T-helper 1 cell treated with Interleukin-12 subunit alpha and Interleukin-12 subunit beta and Interleukin-4 antibody, amounts not matched to agents 30 μg/mL and 1 μg/mL, for 36 hours (primary cell): Measurements from ENCODE around the gene SUMO4.

ENCODE experiments used
- H3K27ac Mint-ChIP-seq: one replicate; pipeline ENCODE4 v1.8.0; 2021; ENCODE audit warnings: mild to moderate bottlenecking, mixed read lengths
- H3K27me3 Mint-ChIP-seq: one replicate; pipeline ENCODE4 v1.8.0; 2021; ENCODE audit warnings: low read depth, mixed read lengths
- H3K36me3 Mint-ChIP-seq: one replicate; pipeline ENCODE4 v1.8.0; 2021; ENCODE audit warnings: low read depth, mixed read lengths
- H3K4me1 Mint-ChIP-seq: one replicate; pipeline ENCODE4 v1.8.0; 2021; ENCODE audit warnings: low read depth, mixed read lengths
- H3K4me3 Mint-ChIP-seq: one replicate; pipeline ENCODE4 v1.8.0; 2021; ENCODE audit warnings: mild to moderate bottlenecking, moderate library complexity, mixed read lengths
- H3K9me3 Mint-ChIP-seq: one replicate; pipeline ENCODE4 v1.8.0; 2021; ENCODE audit warnings: mixed read lengths

Gene SUMO4

DNA sequence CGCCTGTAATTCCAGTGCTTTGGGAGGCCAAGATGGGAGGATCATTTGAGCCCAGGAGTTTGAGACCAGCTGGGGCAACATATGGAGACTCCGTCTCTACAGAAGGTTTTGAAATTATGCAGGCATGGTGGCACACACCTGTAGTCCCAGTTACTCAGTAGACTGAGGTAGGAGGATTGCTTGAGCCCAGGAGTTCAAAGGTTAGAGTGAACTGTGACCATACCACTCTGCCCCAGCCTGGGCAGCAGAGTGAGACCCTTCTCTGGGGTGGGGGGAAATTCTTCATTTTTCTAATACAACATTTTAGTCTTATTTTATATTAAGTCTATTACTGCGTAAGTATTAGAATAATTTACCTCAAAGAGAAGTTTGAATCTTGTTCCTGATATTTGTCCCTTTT, 20.1 kb upstream of the SUMO4 start:
- H3K9me3 Mint-ChIP-seq: no peaks in the 10 kb centered on the region
- H3K4me3 Mint-ChIP-seq: no peak overlapping the region
- H3K27ac Mint-ChIP-seq: peak overlapping the region; percentile 42
- H3K4me1 Mint-ChIP-seq: peaks cover 52% of the 10 kb centered on the region
- H3K36me3 Mint-ChIP-seq: peaks cover 78% of the 10 kb centered on the region
- no peaks in the 10 kb centered on the region for H3K27me3 Mint-ChIP-seq

DNA sequence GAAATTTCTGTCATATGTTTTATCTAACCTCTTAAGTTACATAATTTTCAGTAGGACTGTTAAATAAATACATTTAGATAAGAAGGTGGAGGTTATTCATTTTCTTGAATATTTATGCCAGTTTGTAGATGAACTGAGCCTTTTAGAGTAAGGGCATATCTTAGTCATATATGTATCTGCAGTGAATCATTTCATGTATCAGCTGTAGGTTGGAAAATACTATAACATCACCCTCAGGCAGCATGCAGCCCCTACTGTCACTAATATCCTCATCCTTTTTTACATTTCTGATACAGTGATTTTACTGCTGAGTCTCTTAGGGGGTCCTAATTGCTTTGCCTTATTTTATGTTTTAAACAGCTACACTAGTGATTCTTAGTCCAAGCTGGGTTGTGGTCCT, 19.5 kb upstream of the SUMO4 start:
- no peaks in the 10 kb centered on the region for H3K27me3 Mint-ChIP-seq
- no peak overlapping the region for H3K27ac Mint-ChIP-seq
- H3K9me3 Mint-ChIP-seq: no peaks in the 10 kb centered on the region
- no peak overlapping the region for H3K4me3 Mint-ChIP-seq
- peaks cover 47% of the 10 kb centered on the region for H3K4me1 Mint-ChIP-seq
- peaks cover 78% of the 10 kb centered on the region for H3K36me3 Mint-ChIP-seq

DNA sequence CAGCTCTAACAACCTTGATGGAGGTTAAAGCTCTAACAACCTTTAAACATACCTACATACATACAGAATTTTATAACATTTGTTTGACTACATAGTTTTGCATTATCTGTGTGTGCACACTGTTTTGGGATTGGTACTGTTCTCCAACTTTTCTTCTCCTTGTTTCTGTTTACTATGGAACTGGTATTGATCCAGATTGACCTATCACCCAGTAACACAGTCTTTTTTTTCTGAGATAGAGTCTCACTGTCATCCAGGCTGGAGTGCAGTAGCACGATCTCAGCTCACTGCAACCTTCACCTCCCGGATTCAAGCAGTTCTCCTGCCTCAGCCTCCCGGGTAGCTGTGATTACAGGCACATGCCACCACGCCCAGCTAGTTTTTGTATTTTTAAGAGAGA, 16.7 kb upstream of the SUMO4 start:
- peaks cover 87% of the 10 kb centered on the region for H3K36me3 Mint-ChIP-seq
- H3K27me3 Mint-ChIP-seq: no peaks in the 10 kb centered on the region
- H3K4me1 Mint-ChIP-seq: peaks cover 50% of the 10 kb centered on the region
- peaks cover 9% of the 10 kb centered on the region for H3K9me3 Mint-ChIP-seq
- peak overlapping the region; percentile 37 for H3K27ac Mint-ChIP-seq
- no peak overlapping the region for H3K4me3 Mint-ChIP-seq

DNA sequence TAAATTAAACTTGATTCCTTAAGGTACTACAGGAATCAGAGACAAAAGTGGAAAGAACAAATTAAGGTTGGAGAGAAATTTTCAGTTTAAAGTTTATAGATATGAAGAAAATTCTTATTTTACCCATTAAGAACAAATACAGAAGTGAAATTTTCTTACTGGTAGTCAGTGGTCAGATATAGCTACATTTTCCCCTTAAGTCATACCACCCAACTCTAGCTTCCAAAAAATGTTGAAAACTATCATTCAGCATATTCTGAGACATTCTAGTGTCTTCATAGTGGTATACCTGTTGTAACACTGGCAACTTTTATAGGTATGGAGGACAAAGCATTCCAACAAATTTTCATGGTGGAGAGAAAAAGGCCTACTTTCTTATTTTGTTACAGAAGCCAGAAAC, 15.6 kb upstream of the SUMO4 start:
- peaks cover 9% of the 10 kb centered on the region for H3K9me3 Mint-ChIP-seq
- H3K27me3 Mint-ChIP-seq: no peaks in the 10 kb centered on the region
- H3K27ac Mint-ChIP-seq: no peak overlapping the region
- no peak overlapping the region for H3K4me3 Mint-ChIP-seq
- H3K4me1 Mint-ChIP-seq: peaks cover 40% of the 10 kb centered on the region
- H3K36me3 Mint-ChIP-seq: peaks cover 80% of the 10 kb centered on the region

DNA sequence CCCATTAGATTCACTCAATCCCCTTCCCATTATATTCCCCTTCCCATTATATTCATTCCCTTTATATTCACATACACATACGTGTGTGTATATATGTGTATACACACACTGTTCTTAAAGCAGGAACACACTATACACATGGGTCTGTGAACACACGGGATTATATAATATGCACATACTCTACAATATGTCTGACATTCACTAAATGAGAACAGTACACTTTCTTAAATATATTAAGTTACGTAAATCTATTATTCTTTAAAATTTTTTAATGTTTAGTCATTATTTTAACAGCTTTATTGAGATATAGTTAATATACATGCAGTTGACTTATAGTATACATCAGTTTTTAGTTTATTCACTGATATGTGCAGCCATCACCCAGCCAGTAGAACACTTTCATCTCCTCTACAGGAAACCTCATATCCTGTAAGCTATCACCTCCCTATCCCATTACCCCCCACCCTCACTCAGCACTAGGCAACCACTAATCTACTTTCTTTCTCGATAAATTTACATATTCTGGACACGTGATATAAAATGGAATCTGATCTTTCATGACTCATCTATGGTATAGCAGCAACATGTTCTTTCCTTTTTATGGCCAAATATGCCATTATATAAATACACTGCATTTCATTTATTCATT, 13.9 kb upstream of the SUMO4 start:
- peak overlapping the region; percentile 1 for H3K4me3 Mint-ChIP-seq
- H3K36me3 Mint-ChIP-seq: peaks cover 77% of the 10 kb centered on the region
- no peaks in the 10 kb centered on the region for H3K27me3 Mint-ChIP-seq
- H3K4me1 Mint-ChIP-seq: peaks cover 40% of the 10 kb centered on the region
- peak overlapping the region; percentile 64 for H3K27ac Mint-ChIP-seq
- H3K9me3 Mint-ChIP-seq: peaks cover 9% of the 10 kb centered on the region

DNA sequence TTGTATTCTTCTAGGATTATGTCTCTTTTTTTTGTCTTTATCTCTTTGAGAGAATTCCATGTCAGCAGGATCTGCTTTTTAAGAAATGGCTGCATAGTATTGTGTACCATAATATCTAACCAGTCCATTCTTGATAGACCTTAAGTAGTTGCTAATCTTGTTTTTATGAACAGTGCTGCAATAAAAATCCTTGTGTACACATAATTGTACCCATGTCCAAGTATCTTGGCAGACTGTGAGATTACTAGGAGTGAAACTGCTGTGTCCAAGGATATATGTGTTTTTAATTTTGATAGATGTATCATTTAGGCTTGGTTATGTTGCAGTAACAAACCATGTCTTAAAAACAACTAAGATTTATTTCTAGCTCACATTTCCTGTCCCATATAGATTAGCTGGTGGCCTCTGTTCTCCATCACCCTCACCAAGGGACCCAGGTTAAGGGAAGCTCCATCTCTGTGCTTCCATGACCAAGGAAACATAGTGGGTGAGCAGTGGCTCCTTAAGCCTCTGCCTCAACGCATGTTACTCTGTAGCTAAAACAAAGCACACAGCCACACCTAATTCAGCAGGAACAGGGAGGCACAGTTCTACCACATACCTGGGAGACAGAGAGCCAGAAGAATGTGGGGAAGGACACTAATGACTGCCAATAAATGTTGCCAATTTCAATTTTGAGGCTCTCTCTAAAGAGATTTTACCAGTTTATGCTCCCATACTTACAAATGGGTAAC, 12.1 kb upstream of the SUMO4 start:
- no peaks in the 10 kb centered on the region for H3K27me3 Mint-ChIP-seq
- H3K36me3 Mint-ChIP-seq: peaks cover 75% of the 10 kb centered on the region
- H3K4me3 Mint-ChIP-seq: no peak overlapping the region
- H3K27ac Mint-ChIP-seq: peak overlapping the region; percentile 55
- peaks cover 9% of the 10 kb centered on the region for H3K9me3 Mint-ChIP-seq
- peaks cover 49% of the 10 kb centered on the region for H3K4me1 Mint-ChIP-seq

DNA sequence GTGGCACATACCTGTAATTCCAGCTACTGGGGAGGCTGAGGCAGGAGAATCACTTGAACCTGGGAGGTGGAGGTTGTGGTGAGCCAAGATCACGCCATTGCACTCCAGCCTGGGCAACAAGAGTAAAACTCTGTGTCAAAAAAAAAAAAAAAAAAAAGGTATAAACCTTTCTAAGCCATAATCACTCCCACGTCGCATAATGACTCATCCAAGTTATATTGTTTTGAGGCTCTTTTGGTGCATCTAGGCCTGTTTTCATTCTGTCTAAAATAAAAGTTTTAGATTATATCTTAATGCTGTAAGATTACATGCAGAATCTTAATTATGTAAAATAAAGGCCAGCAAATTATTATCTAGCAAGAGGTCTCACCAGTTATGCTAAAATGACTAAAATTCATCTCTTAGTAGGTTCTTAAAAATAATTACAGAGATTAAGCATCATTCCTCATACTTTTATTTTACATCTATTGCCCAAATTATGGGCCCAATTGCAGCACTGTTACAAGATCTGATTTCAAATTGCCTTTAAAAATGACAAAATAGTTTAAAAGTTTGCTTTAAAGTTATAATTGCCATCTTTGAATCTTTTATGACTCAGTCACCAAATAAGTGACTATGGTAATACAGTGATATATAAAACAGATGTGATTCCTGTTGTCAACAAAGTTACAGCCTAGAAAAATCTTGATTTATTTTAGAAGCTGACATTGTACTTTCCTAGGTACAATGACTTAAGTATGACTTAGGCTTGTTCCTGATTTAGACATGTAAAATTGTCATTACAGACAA, 10.4 kb upstream of the SUMO4 start:
- no peak overlapping the region for H3K4me3 Mint-ChIP-seq
- peaks cover 71% of the 10 kb centered on the region for H3K36me3 Mint-ChIP-seq
- peaks cover 55% of the 10 kb centered on the region for H3K4me1 Mint-ChIP-seq
- H3K27ac Mint-ChIP-seq: peak overlapping the region; percentile 22
- no peaks in the 10 kb centered on the region for H3K27me3 Mint-ChIP-seq
- H3K9me3 Mint-ChIP-seq: peaks cover 9% of the 10 kb centered on the region

DNA sequence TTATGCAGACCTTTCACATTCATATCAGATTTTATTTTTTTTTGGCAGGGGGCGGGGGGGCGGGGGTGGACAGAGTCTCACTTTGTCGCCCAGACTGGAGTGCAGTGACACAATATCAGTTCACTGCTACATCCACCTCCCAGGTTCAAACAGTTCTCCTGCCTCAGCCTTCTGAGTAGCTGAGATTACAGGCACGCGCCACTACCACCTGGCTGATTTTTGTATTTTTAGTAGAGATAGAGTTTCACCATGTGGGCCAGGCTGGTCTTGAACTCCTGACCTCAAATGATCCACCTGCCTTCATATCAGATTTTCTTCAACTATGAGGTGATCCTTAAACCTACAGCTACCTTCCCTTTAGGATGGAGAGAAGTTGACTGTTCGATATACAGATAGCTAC, 8.0 kb upstream of the SUMO4 start:
- peaks cover 59% of the 10 kb centered on the region for H3K4me1 Mint-ChIP-seq

DNA sequence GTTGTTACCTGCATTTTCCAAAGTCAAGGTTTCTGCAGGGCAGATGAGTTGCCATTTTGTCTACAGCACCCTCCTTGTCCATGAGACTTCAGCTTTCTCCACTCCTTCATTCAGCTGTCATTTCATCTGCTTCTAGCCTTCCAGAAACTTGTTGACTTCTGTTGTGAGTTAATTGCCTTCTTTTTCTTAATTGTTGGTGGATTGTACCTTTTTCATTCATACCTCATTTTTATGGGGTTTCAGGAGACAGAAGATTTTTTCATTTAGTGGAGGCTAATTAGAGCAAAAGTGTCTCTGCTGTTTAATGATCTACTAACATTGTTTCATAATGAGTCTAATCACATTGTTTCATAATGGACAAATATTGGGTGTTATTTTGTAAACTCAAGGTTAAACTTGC, 7.5 kb upstream of the SUMO4 start:
- Mint-ChIP-seq H3K36me3 (peaks cover 68% of the 10 kb centered on the region), H3K4me3 (peak overlapping the region; percentile 3), H3K4me1 (peaks cover 59% of the 10 kb centered on the region)

More for the DNA sequence above, 8.0 kb upstream of the SUMO4 start:
- peak overlapping the region; percentile 60 for H3K27ac Mint-ChIP-seq
- no peak overlapping the region for H3K4me3 Mint-ChIP-seq
- peaks cover 70% of the 10 kb centered on the region for H3K36me3 Mint-ChIP-seq
- H3K27me3 Mint-ChIP-seq: no peaks in the 10 kb centered on the region
- H3K9me3 Mint-ChIP-seq: no peaks in the 10 kb centered on the region

DNA sequence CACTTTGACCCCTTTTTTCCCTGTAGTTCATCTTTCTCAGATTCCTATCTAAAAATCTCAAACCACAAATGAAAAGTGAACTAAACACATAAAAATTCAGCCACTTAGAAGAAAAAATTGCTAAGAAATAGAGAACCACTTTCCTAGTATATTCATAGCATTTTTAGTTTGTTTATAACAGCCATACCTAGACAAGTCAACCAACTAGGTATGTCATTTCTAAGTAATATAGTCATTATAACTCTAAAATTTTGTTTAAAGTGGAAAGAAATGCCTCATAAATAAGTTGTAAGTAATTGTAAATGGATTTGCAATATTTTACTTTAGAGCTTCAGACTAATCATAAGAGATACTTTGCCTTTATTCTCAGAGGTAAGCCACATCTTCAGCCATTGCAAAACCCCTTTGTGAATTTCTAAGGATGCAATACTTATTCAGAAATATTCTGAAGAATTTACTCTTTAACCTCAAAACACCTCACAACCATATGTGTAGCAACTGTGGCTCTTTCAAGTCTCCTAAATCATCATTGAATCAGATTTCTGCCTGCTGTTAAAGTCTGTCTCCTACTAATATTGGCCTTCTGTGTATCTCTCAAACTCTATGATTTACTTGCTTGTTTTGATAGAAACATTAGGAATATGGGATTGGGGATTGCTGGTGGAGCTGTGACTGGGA, 6.9 kb upstream of the SUMO4 start:
- no peak overlapping the region for H3K27ac Mint-ChIP-seq
- H3K9me3 Mint-ChIP-seq: no peaks in the 10 kb centered on the region
- H3K27me3 Mint-ChIP-seq: no peaks in the 10 kb centered on the region
- H3K4me1 Mint-ChIP-seq: peaks cover 59% of the 10 kb centered on the region
- H3K4me3 Mint-ChIP-seq: no peak overlapping the region
- H3K36me3 Mint-ChIP-seq: peaks cover 66% of the 10 kb centered on the region

More for the DNA sequence above, 7.5 kb upstream of the SUMO4 start:
- H3K27ac Mint-ChIP-seq: peak overlapping the region; percentile 60
- H3K27me3 Mint-ChIP-seq: no peaks in the 10 kb centered on the region
- no peaks in the 10 kb centered on the region for H3K9me3 Mint-ChIP-seq

DNA sequence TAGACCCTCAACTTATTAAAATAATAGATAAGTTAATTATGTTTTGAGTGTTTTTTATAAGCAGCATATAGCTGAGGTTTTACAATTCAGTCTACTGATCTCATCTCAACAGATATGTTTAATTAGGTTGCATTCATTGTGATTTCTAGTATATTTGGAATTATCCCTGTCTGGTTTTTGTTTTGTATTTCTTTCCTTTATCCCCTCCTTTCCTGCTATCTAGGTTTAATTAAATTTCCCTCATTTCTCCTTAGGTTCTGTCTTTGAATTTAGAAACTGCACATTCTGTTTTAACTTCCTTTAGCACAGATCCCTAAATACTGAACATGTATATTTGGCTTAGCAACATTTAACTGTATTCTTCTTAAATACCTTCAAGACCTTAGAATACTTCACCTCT, 4.9 kb upstream of the SUMO4 start:
- Mint-ChIP-seq H3K4me1 (peaks cover 59% of the 10 kb centered on the region), H3K27me3 (no peaks in the 10 kb centered on the region), H3K36me3 (peaks cover 66% of the 10 kb centered on the region)

DNA sequence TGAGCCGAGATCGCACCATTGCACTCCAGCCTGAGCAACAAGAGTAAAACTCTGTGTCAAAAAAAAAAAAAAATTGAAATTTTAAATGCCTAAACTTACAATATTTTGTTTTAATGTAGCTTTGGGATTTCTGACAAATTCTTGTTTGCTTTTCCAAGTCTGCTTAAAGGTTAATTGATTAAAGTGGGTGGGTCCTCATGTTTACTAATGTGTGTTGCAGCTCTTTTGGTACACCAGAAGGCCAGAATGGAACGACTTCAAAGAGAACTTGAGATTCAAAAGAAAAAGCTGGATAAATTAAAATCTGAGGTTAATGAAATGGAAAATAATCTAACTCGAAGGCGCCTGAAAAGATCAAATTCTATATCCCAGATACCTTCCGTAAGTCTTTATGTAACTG, 2.7 kb upstream of the SUMO4 start:
- no peak overlapping the region for H3K4me3 Mint-ChIP-seq
- peaks cover 68% of the 10 kb centered on the region for H3K36me3 Mint-ChIP-seq
- no peak overlapping the region for H3K27ac Mint-ChIP-seq
- H3K27me3 Mint-ChIP-seq: no peaks in the 10 kb centered on the region
- H3K9me3 Mint-ChIP-seq: no peaks in the 10 kb centered on the region
- H3K4me1 Mint-ChIP-seq: peaks cover 42% of the 10 kb centered on the region

More for the DNA sequence above, 4.9 kb upstream of the SUMO4 start:
- no peak overlapping the region for H3K4me3 Mint-ChIP-seq
- H3K9me3 Mint-ChIP-seq: no peaks in the 10 kb centered on the region
- H3K27ac Mint-ChIP-seq: peak overlapping the region; percentile 23

DNA sequence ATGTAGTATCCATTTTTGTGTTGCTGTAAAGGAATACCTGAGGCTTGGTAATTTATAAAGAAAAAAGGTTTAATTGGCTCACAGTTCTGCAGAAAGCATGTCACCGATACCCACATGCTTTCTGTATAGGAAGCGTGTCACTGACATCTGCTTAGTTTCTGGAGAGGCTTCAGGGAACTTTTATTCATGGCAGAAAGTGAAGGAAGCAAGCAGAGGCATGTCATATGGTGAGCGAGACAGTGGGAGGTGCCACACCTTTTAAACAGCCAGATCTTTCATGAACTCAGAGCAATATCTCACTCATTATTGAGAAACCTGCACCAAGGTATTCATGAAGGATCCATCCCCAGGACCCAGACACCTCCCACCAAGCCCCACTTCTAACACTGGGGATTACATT, 3.5 kb downstream of the SUMO4 start:
- Mint-ChIP-seq H3K9me3 (no peaks in the 10 kb centered on the region), H3K36me3 (peaks cover 64% of the 10 kb centered on the region), H3K4me3 (no peak overlapping the region), H3K4me1 (peaks cover 27% of the 10 kb centered on the region), H3K27me3 (no peaks in the 10 kb centered on the region), H3K27ac (peak overlapping the region; percentile 11)
